ENCODE measurements around the gene EIF4G3.
"Not testable (repeated sequence)": the region's sequence is repeated elsewhere in the genome, so short reads cannot be mapped to it uniquely, and the experiment has no call there.

DNA sequence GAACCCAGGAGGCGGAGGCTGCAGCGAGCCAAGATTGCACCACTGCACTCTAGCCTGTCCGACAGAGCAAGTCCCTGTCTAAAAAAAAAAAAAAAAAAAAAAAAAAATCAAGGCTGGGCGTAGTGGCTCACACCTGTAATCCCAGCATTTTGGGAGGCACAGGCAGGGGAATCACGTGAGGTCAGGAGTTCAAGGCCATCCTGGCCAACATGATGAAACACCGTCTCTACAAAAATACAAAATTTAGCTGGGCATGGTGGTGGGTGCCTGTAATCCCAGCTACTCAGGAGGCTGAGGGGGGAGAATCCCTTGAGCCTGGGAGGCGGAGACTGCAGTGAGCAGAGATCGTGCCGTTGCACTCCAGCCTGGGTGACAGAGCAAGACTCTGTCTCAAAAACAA lies 387.1 kb downstream of the EIF4G3 start:
- TF ChIP-seq POLR2A, POLR2AphosphoS5 (IDR thresholded peaks at IDR 0.05): not testable (repeated sequence)

Measured in gastroesophageal sphincter (tissue), 2 donors.